SHP77 treated with DMSO at 0.1 percent for 48 hours (cell line): ENCODE results near the gene NAPA.
A peak's percentile ranks its signal among the peaks of the same experiment; 100 is the strongest.
"Not testable (repeated sequence)": the region's sequence is repeated elsewhere in the genome, so short reads cannot be mapped to it uniquely, and the experiment has no call there.

Experiments
- DNase-seq: peaks from one replicate; lab custom pipeline; 2025; lab: John Stamatoyannopoulos, UW

Gene NAPA

GRCh38 chr19:47486220-47486619 is 28.6 kb downstream of the NAPA start:
- DNase-seq: not testable (repeated sequence)

DNA sequence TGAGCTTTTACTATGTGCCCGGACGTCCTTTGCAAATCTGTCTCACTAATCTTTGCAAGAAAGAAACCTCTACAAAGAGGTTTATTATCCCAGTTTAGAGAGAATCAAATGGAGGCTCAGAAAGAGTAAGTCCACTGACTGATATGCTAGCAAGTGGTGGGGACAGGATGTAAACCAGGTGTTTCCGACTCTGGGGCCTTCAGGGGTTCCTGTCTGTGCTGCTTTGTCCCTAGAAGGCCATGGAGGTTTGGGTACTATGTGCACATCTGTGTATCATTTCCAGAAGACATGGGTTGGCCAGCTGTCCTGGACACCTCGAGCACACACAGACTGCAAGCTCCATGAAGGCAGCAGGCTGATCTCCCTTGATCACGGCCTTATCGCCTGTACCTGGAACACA is 29.7 kb downstream of the NAPA start:
- DNase-seq: no peak

GRCh38 chr19:47483800-47484690 is 30.8 kb downstream of the NAPA start, which contains the start of gene KPTN:
Gene KPTN, minus strand, starts transcription at chr19:47484219. Its CDS starts 59 bp downstream, at chr19:47484160.
- DNase-seq: peak; percentile 88

- DNase-seq: no peak
Measured at GRCh38 chr19:47483200-47483599, 31.7 kb downstream of the NAPA start.

DNA sequence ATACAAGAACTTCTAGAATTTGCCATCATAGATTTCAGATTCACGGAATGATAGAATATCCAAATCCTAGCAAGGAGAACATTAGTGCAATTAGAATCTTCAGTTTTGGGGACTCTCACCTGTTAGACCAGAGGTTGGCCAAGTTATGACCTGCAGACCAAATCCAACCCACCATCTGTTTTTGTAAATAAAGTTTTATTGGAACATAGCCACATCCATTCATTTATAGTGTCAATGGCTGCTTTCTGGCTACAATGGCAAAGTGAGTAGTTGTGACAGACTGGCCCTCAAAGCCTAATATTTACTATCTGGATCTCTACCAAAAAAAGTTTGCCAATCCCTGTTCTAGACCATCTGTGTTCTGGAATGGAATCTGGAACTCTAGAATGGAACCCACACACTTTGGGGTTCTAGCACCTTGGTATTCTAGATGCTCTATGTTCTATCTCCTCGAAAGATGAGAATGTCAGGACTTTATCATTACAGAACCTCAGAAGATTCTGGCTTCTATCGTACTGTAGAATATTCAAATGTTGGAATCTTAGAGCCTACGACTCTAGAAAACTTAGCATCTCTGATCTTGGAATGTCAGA is 33.3 kb downstream of the NAPA start:
- DNase-seq: no peak

DNA sequence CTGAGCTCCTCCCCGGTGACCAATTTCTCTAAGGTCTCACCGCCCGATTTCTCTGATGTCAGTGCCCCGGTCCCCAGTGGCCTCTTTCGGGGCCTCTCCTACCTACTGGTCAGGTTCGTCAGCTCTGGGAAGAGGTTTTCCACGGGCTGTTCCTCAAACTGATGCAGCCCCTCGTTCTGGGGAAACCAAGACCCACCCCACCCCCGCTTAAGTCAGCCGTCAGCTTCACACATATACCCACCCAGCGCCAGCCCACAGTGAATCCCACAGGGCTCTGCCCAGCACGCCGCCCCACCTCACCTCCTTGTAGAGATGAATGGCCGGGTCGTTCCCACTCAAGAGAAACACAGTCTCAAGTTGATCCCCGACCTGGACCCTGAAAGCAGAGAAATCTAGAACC is 34.2 kb downstream of the NAPA start:
- DNase-seq: no peak

DNA sequence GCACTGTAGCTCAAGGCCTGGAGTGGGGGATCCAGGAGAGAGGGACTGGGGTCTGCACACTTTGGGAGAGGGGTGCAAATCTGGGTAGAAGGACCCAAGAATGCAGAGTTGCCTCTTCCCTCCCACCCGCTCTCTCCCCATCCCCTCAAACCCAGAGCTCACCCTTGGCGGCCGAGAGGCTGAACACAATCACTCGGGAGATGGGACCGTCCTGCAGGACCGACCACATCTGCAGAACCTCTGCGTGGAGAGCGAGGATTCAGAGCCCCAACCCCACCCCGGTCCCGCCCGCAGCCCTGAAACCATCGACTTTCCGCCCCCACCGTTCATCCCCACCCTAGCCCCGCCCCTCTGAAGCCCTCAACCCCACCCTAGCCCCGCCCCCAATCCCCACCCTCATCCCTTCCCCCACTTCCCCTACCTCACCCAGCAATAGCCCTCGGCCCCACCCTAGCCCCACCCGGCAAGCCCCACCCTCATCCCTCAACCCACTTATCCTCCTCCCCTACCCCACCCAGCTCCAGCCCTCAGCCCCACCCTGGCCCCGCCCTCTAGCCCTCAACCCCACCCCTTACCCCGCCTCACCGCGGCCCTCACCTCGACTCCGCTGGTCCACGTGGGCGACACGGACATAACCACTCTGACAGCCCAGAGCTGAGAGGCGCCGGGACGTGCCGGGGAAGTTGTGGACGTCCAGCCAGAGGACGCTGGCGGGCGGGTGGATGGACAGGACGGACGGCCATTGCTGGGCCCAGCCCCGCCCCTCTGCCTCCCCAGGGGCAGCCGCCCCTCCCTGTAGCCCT is 35.0 kb downstream of the NAPA start:
- no peak for DNase-seq

DNA sequence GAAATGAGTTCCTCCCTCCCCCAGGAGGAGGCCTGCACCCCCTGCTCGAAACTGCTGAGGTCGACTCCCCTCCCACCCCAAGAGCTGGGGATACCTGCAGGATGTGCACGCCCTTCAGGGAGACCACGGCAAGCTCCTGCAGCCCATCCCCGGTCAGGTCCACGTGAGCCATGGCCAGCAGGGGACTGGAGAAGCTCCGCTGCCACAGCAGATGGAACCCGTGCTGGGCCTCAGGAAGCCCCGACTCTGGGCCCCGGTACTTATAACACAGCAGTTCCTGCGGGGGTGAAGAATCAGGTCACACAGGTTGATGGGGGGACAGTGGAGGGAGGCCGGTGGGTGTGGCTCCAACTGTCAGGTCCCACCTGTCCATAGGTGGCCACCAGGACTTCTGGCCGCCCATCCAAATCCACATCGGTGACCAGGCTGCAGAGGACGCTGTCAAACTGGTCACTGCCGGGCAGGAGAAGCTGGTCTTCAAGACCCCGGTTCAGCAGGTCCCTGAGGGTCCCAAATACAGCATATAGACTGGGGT is 38.4 kb downstream of the NAPA start:
- DNase-seq: no peak

GRCh38 chr19:47475465-47475864 is 39.4 kb downstream of the NAPA start:
- no peak for DNase-seq

- no peak for DNase-seq
Measured at GRCh38 chr19:47473336-47473735, 41.5 kb downstream of the NAPA start.

- peak; percentile 7 for DNase-seq
Measured at GRCh38 chr19:47471733-47472457, 43.0 kb downstream of the NAPA start, which contains the start of gene SLC8A2. Gene SLC8A2, minus strand, starts transcription at chr19:47471893. Its CDS starts 5,490 bp downstream, at chr19:47466403.

- no peak for DNase-seq
Measured at GRCh38 chr19:47471381-47471732, 43.5 kb downstream of the NAPA start.

DNA sequence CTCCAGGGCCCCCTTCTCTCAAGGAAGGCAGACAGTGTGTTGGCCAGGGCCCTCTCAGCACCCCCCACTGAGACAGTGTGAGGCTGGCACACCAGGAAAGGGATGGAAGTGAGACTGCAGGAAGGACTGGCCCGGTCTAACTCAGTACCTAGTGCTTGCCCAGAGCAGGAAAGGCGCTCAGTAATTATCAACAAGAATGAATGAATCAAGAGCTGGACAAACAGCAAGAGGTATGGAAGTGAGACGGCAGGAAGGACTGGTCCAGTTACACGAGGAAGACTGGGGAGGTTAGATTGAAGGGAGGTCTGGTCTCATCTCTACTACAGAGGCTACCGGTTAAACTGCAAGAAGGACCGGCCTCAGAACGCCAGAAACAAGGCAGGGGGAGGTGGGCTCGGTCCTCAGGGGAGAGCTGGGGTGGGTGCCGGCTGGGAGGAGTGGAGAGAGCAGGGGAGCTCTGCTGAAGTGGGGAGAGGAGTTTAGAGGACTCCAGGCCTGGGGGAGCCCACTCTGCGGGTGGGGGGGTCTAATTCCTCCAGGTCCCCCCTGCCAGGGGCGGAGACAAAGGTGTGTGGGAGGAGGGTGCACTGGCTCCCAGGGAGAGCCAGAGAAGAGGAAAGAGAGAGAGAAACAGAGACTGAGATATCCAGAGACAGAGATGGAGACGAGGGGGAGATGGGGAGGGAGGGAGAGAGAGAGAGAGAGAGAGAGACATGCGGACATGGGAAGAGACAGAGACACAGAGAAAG is 44.2 kb downstream of the NAPA start:
- DNase-seq: no peak

GRCh38 chr19:47469719-47470118 is 45.1 kb downstream of the NAPA start:
- DNase-seq: no peak

- DNase-seq: no peak
Measured at GRCh38 chr19:47469363-47469700, 45.5 kb downstream of the NAPA start.

GRCh38 chr19:47467914-47468313 is 46.9 kb downstream of the NAPA start:
- no peak for DNase-seq

DNA sequence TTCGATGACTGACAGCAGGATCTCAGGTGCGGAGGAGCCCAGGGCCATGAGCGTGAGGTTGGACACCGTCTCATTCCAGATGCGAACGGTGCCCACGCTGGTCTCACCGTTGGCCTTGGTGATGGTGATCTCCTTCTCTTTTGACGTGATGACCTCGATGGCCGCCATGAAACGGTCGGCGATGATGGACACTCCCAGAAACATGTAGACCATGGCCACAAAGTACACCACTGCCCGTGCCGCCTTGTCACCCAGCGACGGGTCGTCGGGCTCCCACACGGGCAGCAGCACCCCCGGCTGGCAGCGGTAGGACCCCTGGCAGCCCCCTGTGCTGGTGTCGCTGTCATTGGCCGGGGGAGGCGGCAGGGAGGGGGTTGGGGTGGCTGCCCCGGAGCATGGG is 48.9 kb downstream of the NAPA start:
- no peak for DNase-seq

- no peak for DNase-seq
Measured at GRCh38 chr19:47464675-47465419, 50.0 kb downstream of the NAPA start.

DNA sequence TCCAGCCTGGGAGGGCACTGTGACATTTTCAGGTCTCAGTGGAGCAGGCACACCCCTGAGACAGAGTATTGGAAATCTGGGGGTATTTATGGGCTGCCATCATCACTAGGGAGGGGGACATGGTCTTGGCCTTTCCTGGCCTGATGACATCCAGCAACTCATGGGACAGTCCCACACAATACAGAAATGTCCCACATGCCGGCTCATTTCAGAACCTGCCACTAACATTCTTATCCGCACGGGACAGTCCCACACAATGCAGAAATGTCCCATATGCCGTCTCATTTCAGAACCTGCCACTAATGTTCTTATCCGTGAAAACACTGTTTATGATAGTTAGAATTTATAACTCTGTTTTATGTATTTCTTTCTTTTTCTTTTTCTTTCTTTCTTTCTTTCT is 53.0 kb downstream of the NAPA start:
- no peak for DNase-seq

DNA sequence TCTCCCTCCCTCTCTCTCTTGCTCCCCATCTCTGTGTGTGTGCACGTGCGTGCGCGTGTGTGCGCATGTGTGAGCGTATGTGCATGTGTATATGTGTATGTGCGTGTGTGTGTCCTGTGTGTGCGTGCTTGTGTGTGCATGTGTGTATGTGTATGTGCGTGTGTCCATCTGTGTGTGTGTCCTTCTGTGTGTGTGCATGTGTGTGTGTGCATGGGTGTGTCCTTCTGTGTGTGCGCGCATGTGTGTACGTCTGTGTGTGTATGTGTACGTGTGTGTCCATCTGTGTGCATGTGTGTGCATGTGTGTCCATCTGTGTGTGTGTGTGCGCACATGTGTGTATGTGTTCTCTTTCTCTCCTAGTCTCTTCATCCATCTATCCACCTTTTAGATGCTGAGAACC is 55.4 kb downstream of the NAPA start:
- DNase-seq: no peak
